Liver (tissue), 9 donors: Measurements from ENCODE around the gene GULP1. TPM values are rescaled to one million over a fixed set of nuclear protein-coding genes. Genes with fewer than 3 reads are reported as not detected.

Experiments used
- DNase-seq: peaks from one replicate; pipeline ENCODE4 v3.0.0-alpha.2; 2017; ENCODE audit warnings: low spot score
- H3K27ac ChIP-seq, 2 donors: one replicate each; pipeline ENCODE4 v1.7.0; 2013; ENCODE audit warnings: inconsistent platforms in 2 of 2, low read length in 2 of 2, control low read depth in 1 of 2, low read depth in 1 of 2, mild to moderate bottlenecking in 1 of 2
- H3K27me3 ChIP-seq, 4 donors: one replicate each; pipeline versions ENCODE4 v1.6.1 to v1.7.0; 2013; ENCODE audit warnings: low read length in 3 of 4, inconsistent platforms in 1 of 4, mild to moderate bottlenecking in 1 of 4, moderate library complexity in 1 of 4; ENCODE audit not compliant: control insufficient read depth in 4 of 4, insufficient read depth in 4 of 4
- H3K36me3 ChIP-seq, 4 donors: one replicate each; pipeline versions ENCODE4 v1.6.1 to v1.7.0; 2013; ENCODE audit warnings: low read length in 3 of 4, mild to moderate bottlenecking in 3 of 4, low read depth in 1 of 4, moderate library complexity in 1 of 4; ENCODE audit not compliant: control insufficient read depth in 4 of 4, insufficient read depth in 3 of 4
- H3K4me1 ChIP-seq, 4 donors: one replicate each; pipeline versions ENCODE4 v1.6.1 to v1.7.0; 2013; ENCODE audit warnings: low read length in 3 of 4, mild to moderate bottlenecking in 3 of 4, moderate library complexity in 1 of 4; ENCODE audit not compliant: control insufficient read depth in 4 of 4, insufficient read depth in 4 of 4
- H3K4me3 ChIP-seq, 3 donors: one replicate each; pipeline versions ENCODE4 v1.6.1 to v1.7.0; 2013; ENCODE audit warnings: low read length in 3 of 3, control low read depth in 1 of 3, low read depth in 1 of 3, mild to moderate bottlenecking in 1 of 3
- H3K9ac ChIP-seq, 2 donors: one replicate each; pipeline ENCODE4 v1.7.0; 2013; ENCODE audit warnings: low read length in 2 of 2, mild to moderate bottlenecking in 2 of 2, moderate library complexity in 2 of 2, control low read depth in 1 of 2, low read depth in 1 of 2
- H3K9me3 ChIP-seq, 4 donors: one replicate each; pipeline versions ENCODE4 v1.6.1 to v1.7.0; 2013; ENCODE audit warnings: low read length in 3 of 4; ENCODE audit not compliant: control insufficient read depth in 4 of 4
- EGR1 ChIP-seq, 2 donors: IDR thresholded peaks; 2 replicates each; pipeline ENCODE4 v1.6.1; 2016 to 2018; ENCODE audit warnings: antibody characterized with exemption in 2 of 2, low read depth in 2 of 2
- FOXA1 ChIP-seq: IDR thresholded peaks from 2 replicates; pipeline ENCODE4 v1.6.1; 2016; ENCODE audit warnings: antibody characterized with exemption
- FOXA2 ChIP-seq: IDR thresholded peaks from 2 replicates; pipeline ENCODE4 v1.6.1; 2016; ENCODE audit warnings: antibody characterized with exemption
- GABPA ChIP-seq, 2 donors: IDR thresholded peaks in 1 of 2; conservative IDR thresholded peaks in 1 of 2; 2 replicates each; pipeline ENCODE4 v1.6.1; 2016; ENCODE audit warnings: antibody characterized with exemption in 2 of 2, mild to moderate bottlenecking in 1 of 2, moderate library complexity in 1 of 2
- HNF4A ChIP-seq, 2 donors: conservative IDR thresholded peaks; 2 replicates each; pipeline ENCODE4 v1.6.1; 2016; ENCODE audit warnings: antibody characterized with exemption in 2 of 2, mild to moderate bottlenecking in 2 of 2
- HNF4G ChIP-seq: IDR thresholded peaks from 2 replicates; pipeline ENCODE4 v1.6.1; 2016; ENCODE audit warnings: antibody characterized with exemption
- JUND ChIP-seq, 2 donors: IDR thresholded peaks; 2 replicates each; pipeline ENCODE4 v1.6.1; 2016; ENCODE audit warnings: antibody characterized with exemption in 2 of 2
- NR2F2 ChIP-seq: IDR thresholded peaks from 2 replicates; pipeline ENCODE4 v1.6.1; 2016; ENCODE audit warnings: antibody characterized with exemption
- RAD21 ChIP-seq, 2 donors: IDR thresholded peaks; 2 replicates each; pipeline ENCODE4 v1.6.1; 2016; ENCODE audit warnings: antibody characterized with exemption in 2 of 2, mild to moderate bottlenecking in 2 of 2
- RXRA ChIP-seq, 2 donors: IDR thresholded peaks; 2 replicates each; pipeline ENCODE4 v1.6.1; 2017 to 2018; ENCODE audit warnings: antibody characterized with exemption in 2 of 2, mild to moderate bottlenecking in 1 of 2
- SP1 ChIP-seq: IDR thresholded peaks from 2 replicates; pipeline ENCODE4 v1.6.1; 2018; ENCODE audit warnings: antibody characterized with exemption, mild to moderate bottlenecking
- TAF1 ChIP-seq: conservative IDR thresholded peaks from 2 replicates; pipeline ENCODE4 v1.6.1; 2016; ENCODE audit warnings: antibody characterized with exemption, mild to moderate bottlenecking
- YY1 ChIP-seq: IDR thresholded peaks from 2 replicates; pipeline ENCODE4 v1.6.1; 2016; ENCODE audit warnings: antibody characterized with exemption, mild to moderate bottlenecking
- WGBS: extraction: QIAGEN DNeasy Blood & Tissue Kit; methylation state at CpG from one replicate; pipeline ENCODE4 v1.1.7; 2013; 5-methylcytosine and 5-hydroxymethylcytosine counted together
- polyA plus RNA-seq, 2 donors: library from polyadenylated mRNA; stranded (reverse) in 1 of 2; unstranded in 1 of 2; fragments of 200-250 nt in 1 of 2; fragments of >200 nt in 1 of 2; fragmentation: Nextera tagmentation in 1 of 2; extraction: Ambion mirVana in 1 of 2; gene quantifications; one replicate each; pipeline versions ENCODE4 v1.2.1 to v1.2.3, GENCODE V29; 2013 to 2015
- total RNA-seq, 2 donors: library from RNA; depleted of rRNA; stranded (reverse); fragments of >200 nt; gene quantifications; one replicate each; pipeline ENCODE4 v1.2.3, GENCODE V29; 2014
- TF ChIP-seq, protein P1 (sequence below): IDR thresholded peaks from 2 replicates; pipeline ENCODE4 v1.6.1; 2016; ENCODE audit warnings: antibody characterized with exemption
- TF ChIP-seq, protein P2 (sequence below): IDR thresholded peaks from 2 replicates; pipeline ENCODE4 v1.6.1; 2016; ENCODE audit warnings: antibody characterized with exemption
- TF ChIP-seq, protein P3 (sequence below): IDR thresholded peaks from 2 replicates; pipeline ENCODE4 v1.6.1; 2016; ENCODE audit warnings: antibody characterized with exemption, mild to moderate bottlenecking
- TF ChIP-seq, protein P4 (sequence below): fragments of 150-350 bp; IDR thresholded peaks from 2 replicates; pipeline ENCODE4 v1.5.1; 2017; ENCODE audit warnings: improper control_type of control experiment, low read depth, low read length; ENCODE audit not compliant: missing input control
- TF ChIP-seq, protein P5 (sequence below): IDR thresholded peaks from 2 replicates; pipeline ENCODE4 v1.6.1; 2016; ENCODE audit warnings: antibody characterized with exemption
- donor health status: healthy.
- donor health status: healthy.
- donor health status: healthy.
- donor health status: healthy.
- donor health status: healthy.

GULP1 gene
- total and polyA plus RNA-seq, 4 donors, result 0.53 to 6.9 (median 0.89) TPM

DNA sequence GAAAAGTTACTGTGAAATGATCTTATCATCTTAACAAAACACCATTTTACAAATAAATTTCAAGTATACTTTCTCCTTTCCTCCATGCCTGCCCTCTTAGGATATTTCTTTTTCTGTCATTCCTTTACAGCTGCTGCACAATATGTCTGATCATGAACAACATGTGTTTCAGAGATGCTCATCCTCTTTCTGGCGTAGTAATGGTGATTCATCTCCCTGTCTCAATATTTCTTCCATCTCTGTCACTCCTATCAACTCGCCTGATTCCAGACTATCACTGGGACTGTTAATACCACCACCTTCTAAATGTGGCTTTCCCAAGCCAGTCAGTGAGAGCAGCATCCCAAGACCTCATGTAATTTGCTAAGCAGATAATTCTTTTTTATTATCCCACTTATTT is 290.5 kb downstream of the GULP1 start:
- Histone ChIP-seq H3K27ac (no peak overlapping the region), H3K36me3 (no peaks in the 10 kb centered on the region), H3K4me1 (no peaks in the 10 kb centered on the region), H3K9ac (no peak overlapping the region), H3K27me3 (no peaks in the 10 kb centered on the region), H3K4me3 (no peak overlapping the region), H3K9me3 (no peaks in the 10 kb centered on the region)
- no peak for DNase-seq
- WGBS, result 86% methylated on average over 2 of the region's 2 CpGs
- TF ChIP-seq, protein P1, sequence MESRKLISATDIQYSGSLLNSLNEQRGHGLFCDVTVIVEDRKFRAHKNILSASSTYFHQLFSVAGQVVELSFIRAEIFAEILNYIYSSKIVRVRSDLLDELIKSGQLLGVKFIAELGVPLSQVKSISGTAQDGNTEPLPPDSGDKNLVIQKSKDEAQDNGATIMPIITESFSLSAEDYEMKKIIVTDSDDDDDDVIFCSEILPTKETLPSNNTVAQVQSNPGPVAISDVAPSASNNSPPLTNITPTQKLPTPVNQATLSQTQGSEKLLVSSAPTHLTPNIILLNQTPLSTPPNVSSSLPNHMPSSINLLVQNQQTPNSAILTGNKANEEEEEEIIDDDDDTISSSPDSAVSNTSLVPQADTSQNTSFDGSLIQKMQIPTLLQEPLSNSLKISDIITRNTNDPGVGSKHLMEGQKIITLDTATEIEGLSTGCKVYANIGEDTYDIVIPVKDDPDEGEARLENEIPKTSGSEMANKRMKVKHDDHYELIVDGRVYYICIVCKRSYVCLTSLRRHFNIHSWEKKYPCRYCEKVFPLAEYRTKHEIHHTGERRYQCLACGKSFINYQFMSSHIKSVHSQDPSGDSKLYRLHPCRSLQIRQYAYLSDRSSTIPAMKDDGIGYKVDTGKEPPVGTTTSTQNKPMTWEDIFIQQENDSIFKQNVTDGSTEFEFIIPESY, result no peak
- TF ChIP-seq HNF4G, result no peak
- TF ChIP-seq TAF1, result no peak
- TF ChIP-seq GABPA (IDR thresholded peaks at IDR 0.05 in 1 of 2, conservative IDR thresholded peaks at IDR 0.05 in 1 of 2), result no peak
- no peak for TF ChIP-seq EGR1 (IDR thresholded peaks at IDR 0.05; ENCODE audit: low read depth in 2 of 2)
- no peak for TF ChIP-seq JUND (IDR thresholded peaks at IDR 0.05)
- TF ChIP-seq RXRA (IDR thresholded peaks at IDR 0.05), result no peak
- TF ChIP-seq RAD21 (IDR thresholded peaks at IDR 0.05), result no peak
- no peak for TF ChIP-seq SP1
- TF ChIP-seq FOXA1, result no peak
- TF ChIP-seq NR2F2, result no peak
- no peak for TF ChIP-seq FOXA2
- TF ChIP-seq, protein P2, sequence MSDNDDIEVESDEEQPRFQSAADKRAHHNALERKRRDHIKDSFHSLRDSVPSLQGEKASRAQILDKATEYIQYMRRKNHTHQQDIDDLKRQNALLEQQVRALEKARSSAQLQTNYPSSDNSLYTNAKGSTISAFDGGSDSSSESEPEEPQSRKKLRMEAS, result no peak
- no peak for TF ChIP-seq YY1
- TF ChIP-seq, protein P3, sequence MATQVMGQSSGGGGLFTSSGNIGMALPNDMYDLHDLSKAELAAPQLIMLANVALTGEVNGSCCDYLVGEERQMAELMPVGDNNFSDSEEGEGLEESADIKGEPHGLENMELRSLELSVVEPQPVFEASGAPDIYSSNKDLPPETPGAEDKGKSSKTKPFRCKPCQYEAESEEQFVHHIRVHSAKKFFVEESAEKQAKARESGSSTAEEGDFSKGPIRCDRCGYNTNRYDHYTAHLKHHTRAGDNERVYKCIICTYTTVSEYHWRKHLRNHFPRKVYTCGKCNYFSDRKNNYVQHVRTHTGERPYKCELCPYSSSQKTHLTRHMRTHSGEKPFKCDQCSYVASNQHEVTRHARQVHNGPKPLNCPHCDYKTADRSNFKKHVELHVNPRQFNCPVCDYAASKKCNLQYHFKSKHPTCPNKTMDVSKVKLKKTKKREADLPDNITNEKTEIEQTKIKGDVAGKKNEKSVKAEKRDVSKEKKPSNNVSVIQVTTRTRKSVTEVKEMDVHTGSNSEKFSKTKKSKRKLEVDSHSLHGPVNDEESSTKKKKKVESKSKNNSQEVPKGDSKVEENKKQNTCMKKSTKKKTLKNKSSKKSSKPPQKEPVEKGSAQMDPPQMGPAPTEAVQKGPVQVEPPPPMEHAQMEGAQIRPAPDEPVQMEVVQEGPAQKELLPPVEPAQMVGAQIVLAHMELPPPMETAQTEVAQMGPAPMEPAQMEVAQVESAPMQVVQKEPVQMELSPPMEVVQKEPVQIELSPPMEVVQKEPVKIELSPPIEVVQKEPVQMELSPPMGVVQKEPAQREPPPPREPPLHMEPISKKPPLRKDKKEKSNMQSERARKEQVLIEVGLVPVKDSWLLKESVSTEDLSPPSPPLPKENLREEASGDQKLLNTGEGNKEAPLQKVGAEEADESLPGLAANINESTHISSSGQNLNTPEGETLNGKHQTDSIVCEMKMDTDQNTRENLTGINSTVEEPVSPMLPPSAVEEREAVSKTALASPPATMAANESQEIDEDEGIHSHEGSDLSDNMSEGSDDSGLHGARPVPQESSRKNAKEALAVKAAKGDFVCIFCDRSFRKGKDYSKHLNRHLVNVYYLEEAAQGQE, result no peak
- TF ChIP-seq, protein P4, sequence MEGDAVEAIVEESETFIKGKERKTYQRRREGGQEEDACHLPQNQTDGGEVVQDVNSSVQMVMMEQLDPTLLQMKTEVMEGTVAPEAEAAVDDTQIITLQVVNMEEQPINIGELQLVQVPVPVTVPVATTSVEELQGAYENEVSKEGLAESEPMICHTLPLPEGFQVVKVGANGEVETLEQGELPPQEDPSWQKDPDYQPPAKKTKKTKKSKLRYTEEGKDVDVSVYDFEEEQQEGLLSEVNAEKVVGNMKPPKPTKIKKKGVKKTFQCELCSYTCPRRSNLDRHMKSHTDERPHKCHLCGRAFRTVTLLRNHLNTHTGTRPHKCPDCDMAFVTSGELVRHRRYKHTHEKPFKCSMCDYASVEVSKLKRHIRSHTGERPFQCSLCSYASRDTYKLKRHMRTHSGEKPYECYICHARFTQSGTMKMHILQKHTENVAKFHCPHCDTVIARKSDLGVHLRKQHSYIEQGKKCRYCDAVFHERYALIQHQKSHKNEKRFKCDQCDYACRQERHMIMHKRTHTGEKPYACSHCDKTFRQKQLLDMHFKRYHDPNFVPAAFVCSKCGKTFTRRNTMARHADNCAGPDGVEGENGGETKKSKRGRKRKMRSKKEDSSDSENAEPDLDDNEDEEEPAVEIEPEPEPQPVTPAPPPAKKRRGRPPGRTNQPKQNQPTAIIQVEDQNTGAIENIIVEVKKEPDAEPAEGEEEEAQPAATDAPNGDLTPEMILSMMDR, result no peak
- TF ChIP-seq, protein P5, sequence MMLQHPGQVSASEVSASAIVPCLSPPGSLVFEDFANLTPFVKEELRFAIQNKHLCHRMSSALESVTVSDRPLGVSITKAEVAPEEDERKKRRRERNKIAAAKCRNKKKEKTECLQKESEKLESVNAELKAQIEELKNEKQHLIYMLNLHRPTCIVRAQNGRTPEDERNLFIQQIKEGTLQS, result no peak
- TF ChIP-seq HNF4A (conservative IDR thresholded peaks at IDR 0.05), result no peak
